GM18511 (cell line): ENCODE data around the gene TRANK1.
"Not testable (repeated sequence)": the region's sequence is repeated elsewhere in the genome, so short reads cannot be mapped to it uniquely, and the experiment has no call there.

Source experiments
- ATAC-seq: cut with Tn5 transposase; IDR thresholded peaks from one replicate; pipeline ENCODE4 v1.9.1; 2021; ENCODE audit warnings: mild to moderate bottlenecking, moderate library complexity; ENCODE audit not compliant: unreplicated experiment

The TRANK1 gene

DNA sequence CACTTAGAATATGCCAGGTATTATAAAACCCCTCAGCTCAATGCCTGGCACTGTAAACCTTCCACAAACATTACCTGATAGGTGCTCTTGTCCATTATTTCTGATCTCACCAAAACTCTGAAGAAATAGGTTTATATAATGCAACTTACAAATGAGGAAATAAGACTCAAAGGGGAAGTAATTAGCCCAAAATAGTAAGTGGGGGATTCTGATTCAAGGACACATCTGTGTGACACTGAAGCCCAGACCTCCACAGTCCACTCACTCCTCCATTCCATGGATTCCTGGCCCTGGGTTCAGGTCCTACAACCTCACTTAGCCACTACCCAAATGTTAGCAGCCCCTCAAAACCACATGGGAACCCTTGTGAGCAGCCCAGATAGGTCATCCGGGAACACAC, 49.9 kb downstream of the TRANK1 start:
- no peak for ATAC-seq

DNA sequence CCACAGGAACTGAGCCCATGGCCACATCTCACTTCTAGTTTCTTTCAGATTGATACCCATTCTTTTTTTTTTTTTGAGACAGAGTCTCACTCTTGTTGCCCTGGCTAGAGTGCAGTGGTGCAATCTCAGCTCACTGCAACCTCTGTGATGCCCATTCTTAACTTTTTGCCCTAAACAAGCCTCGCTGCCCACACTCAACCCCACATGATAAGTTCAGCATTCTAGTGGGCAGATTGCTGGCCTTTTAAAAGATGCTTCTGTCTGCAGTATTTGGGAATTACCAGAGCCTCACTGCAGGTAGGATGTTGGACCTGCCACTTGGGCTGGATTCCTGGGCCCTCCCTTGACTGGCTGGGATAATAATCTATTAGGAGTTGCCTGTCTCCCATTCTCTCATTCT, 51.0 kb downstream of the TRANK1 start:
- peak; percentile 29 for ATAC-seq

GRCh38 chr3:36893137-36893557, 51.7 kb downstream of the TRANK1 start:
- ATAC-seq, result peak; percentile 53

GRCh38 chr3:36892457-36893136, 52.3 kb downstream of the TRANK1 start:
- no peak for ATAC-seq

DNA sequence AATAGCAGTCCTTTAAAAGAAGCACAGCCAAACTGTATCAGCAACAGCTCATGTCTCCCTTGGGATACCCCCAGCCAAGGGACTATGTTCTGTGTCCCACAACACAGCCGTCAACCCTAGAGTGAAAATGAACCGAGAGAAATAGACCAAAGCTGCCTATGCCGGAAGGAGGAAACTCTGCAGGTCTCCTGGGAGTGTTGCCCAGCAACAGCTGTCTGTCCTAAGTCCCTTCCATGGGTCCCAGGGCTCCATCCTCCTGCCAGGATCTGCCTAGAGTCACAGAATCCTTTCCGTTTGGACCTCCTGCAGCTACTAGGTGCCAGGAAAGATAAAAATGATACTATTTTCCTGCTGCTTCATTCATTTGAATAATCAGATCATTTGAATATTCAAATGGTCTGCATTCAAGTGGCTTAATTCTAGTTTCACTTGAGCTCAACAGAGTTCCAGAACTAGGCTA, 53.1 kb downstream of the TRANK1 start:
- ATAC-seq, result peak; percentile 79

GRCh38 chr3:36891097-36891496, 53.8 kb downstream of the TRANK1 start:
- ATAC-seq, result not testable (repeated sequence)

- ATAC-seq, result no peak
Measured at GRCh38 chr3:36890261-36890660, 54.6 kb downstream of the TRANK1 start.

GRCh38 chr3:36881735-36882134, 63.1 kb downstream of the TRANK1 start:
- ATAC-seq, result no peak

GRCh38 chr3:36879842-36880241, 65.0 kb downstream of the TRANK1 start:
- ATAC-seq, result not testable (repeated sequence)

DNA sequence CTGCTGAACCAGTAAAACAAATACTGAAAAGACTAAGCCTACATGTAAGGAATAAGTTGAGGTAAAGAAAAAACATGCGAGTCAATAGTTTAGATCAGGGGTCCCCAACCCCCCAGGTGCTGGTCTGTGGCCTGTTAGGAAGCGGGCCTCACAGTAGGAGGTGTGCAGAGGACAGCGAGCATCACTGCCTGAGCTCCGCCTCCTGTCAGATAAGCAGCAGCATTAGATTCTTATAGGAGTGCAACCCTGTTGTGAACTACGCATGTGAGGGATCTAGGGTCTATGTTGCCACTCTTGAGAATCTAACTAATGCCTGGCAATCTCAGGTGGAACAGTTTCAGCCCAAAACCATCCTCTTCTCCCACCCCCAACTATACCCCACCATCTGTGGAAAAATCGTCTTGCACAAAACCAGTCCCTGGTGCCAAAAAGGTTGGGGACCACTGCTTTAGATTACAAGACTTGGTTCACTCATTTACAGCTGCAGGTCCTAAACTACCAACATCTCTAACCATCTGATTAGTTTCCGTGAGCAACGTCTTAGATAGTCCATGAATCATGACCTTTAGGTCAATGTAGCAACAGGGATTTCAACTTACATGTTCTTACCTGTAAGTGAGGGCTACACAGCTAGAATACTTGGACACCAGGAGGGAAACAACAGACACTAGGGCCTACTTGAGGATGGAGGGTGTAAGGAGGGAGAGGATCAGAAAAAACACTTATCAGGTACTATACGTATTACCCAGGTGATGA, 66.7 kb downstream of the TRANK1 start:
- no peak for ATAC-seq

DNA sequence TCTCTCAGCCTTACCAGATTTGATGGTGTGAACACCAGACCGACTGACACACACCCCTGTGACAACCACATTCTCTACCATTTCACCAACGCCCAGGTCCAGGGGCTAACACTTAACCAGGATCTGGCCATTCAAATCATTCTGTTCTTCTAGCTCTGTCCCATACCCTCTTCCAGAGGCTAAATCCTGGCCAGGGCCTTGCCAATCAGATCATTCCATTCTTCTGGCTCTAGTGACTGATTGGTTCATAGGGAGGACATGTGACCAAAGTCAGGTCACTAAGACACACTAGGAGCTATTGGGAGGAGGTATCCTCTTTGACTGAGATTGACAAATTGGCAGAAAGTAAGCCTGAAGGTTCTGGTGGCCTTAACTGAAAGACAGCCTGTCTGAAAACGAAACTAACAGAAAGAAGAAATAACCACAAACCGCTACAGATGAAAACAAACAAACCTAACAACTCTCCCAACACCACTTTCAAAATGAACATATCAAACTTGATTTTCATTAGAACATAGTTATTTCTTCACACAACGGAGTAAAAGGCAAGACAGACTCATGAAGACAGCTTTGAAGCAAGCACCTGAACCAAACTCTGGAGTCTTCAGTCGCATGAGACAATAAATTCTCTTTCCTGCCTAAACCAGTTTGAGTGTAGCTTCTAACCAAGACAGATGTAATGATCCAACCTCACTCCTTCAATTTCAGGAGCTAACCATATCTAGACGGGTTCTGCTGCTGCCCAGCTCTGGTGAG, 68.5 kb downstream of the TRANK1 start:
- ATAC-seq, result peak; percentile 99

DNA sequence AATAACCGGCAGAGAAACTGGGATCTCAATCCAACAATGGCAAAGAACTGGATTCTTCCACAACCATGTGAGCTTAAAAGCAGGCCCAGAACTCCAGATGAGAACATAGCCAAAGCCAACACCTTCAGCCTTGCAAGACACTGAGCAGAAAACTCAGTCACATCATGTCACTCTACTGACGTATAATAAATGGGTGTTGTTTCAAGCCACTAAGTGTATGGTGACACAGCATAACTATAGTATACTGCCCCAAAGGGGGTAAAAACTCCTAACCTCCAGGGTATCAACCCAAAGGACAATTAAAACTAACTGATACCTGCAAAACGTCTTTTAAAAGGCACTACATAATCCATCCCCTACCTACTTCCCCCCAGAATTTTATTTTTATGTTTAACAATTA, 69.5 kb downstream of the TRANK1 start:
- no peak for ATAC-seq

DNA sequence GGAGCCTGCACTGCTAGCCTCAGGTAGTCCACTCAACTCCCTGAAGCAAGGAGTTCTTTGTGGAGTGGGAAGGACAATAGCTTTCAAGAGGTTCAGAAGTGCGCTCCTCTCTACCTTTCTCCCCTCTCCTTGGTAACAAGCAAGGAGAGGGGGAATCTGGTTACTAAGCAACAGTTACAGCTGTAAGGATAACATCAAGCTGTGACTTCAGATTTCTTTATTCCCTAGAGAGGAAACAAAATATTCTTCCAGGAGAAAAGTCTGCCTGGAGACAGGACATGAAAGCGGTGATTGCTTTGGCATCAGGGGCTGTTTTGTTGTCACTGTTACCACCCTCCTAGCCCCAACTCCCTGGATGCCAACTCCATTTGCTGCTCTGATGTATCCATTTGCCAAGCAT, 70.4 kb downstream of the TRANK1 start:
- no peak for ATAC-seq

- no peak for ATAC-seq
Measured at GRCh38 chr3:36871379-36872126, 73.3 kb downstream of the TRANK1 start.

GRCh38 chr3:36868614-36869436, 76.0 kb downstream of the TRANK1 start:
- peak; percentile 97 for ATAC-seq

DNA sequence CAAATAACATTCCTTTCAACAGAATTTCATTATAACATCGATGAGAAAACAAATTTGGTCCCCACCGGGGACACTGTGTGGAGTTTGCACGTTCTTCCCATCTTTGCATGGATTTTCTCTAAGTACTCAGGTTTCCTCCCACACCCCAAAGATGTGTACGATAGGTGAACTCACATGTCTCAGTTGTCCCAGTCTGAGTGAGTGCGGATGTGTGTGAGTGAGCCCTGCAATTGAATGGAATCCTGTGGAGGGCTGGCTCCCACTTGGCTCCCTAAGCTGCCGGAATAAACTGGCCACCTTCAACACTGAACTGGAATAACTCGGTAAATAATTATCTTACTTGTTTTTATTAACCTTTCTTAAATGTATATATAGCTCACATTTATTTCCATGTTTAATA, 77.0 kb downstream of the TRANK1 start:
- ATAC-seq, result no peak

GRCh38 chr3:36866368-36866767, 78.5 kb downstream of the TRANK1 start:
- ATAC-seq, result no peak

- no peak for ATAC-seq
Measured at GRCh38 chr3:36864180-36865053, 80.4 kb downstream of the TRANK1 start.
